ENCODE data around the gene TLE4.

GRCh38 chr9:79742110-79742721, 170.5 kb downstream of the TLE4 start:
- TF ChIP-seq CTCF (conservative IDR thresholded peaks at IDR 0.05) (no peak), ZFX (IDR thresholded peaks at IDR 0.05) (no peak)

Measured in C4-2B (cell line).